HEK293 (cell line): Measurements from ENCODE around the gene TUG1.

Experiments
- ZFHX2 ChIP-seq: fragments of 450-650 bp; formaldehyde crosslinking; conservative IDR thresholded peaks from 2 replicates; pipeline ENCODE4 v1.5.1; 2016; ENCODE audit warnings: missing biosample characterization, missing genetic modification characterization
- ZNF155 ChIP-seq: fragments of 450-650 bp; formaldehyde crosslinking; IDR thresholded peaks from 2 replicates; pipeline ENCODE4 v1.5.1; 2016; ENCODE audit warnings: missing biosample characterization, missing genetic modification characterization
- ZNF274 ChIP-seq, 2 experiments: fragments of 200-500 bp in 1 of 2; fragments of 450-650 bp in 1 of 2; sonication (Bioruptor generic) in 1 of 2; formaldehyde crosslinking in 1 of 2; IDR thresholded peaks; 2 replicates each; pipeline versions ENCODE4 v1.5.1 to v1.6.1; 2014 to 2016; ENCODE audit warnings: borderline replicate concordance in 1 of 2, inconsistent platforms in 1 of 2, low read length in 1 of 2, missing biosample characterization in 1 of 2, missing genetic modification characterization in 1 of 2
- ZNF416 ChIP-seq: fragments of 450-650 bp; formaldehyde crosslinking; IDR thresholded peaks from 2 replicates; pipeline ENCODE4 v1.5.1; 2016; ENCODE audit warnings: missing biosample characterization, missing genetic modification characterization
- ZNF473 ChIP-seq: fragments of 450-650 bp; formaldehyde crosslinking; IDR thresholded peaks from 2 replicates; pipeline ENCODE4 v1.5.1; 2017; ENCODE audit warnings: missing biosample characterization, missing genetic modification characterization
- ZNF561 ChIP-seq: fragments of 450-650 bp; IDR thresholded peaks from 2 replicates; pipeline ENCODE4 v1.5.1; 2018; ENCODE audit warnings: missing biosample characterization, missing genetic modification characterization, borderline replicate concordance
- ZNF571 ChIP-seq: fragments of 450-650 bp; formaldehyde crosslinking; IDR thresholded peaks from 2 replicates; pipeline ENCODE4 v1.5.0; 2017; ENCODE audit warnings: missing biosample characterization, missing genetic modification characterization
- TF ChIP-seq, protein P1 (sequence below): fragments of 450-650 bp; formaldehyde crosslinking; IDR thresholded peaks from 2 replicates; pipeline ENCODE4 v1.5.1; 2016; ENCODE audit warnings: missing biosample characterization, missing genetic modification characterization
- TF ChIP-seq, protein P2 (sequence below): fragments of 450-650 bp; formaldehyde crosslinking; IDR thresholded peaks from 2 replicates; pipeline ENCODE4 v1.5.1; 2016; ENCODE audit warnings: missing biosample characterization, missing genetic modification characterization

DNA sequence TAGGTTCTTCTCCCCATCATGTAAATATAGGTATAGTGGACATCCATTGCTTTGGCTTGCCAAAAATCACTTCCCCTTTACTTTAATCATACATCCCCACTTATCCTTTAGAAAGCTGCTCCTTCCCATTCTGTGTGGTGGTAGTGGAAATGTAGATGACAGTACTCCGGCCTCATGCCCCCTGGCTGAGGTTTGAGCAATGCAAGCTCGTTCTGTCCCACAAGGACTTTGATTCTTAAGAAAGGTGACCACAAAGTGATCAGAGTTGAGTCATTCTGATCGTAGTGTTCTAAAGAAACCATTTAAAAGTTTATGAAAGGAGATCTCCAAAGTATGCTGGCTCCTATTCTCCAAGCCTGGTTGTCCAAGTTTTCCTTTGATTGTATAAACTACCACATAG, 10.9 kb downstream of the TUG1 start:
- TF ChIP-seq ZFHX2 (tag by site-specific recombination) (no peak), ZNF561 (tag by site-specific recombination) (no peak), ZNF274 (IDR thresholded peaks at IDR 0.05; ENCODE audit: low read length) (no peak), ZNF274 (tag by site-specific recombination; IDR thresholded peaks at IDR 0.05; ENCODE audit: borderline replicate concordance) (no peak), ZNF473 (tag by site-specific recombination) (no peak), ZNF155 (tag by site-specific recombination) (no peak), ZNF571 (no peak), ZNF416 (tag by site-specific recombination) (no peak)
- TF ChIP-seq, protein P1, sequence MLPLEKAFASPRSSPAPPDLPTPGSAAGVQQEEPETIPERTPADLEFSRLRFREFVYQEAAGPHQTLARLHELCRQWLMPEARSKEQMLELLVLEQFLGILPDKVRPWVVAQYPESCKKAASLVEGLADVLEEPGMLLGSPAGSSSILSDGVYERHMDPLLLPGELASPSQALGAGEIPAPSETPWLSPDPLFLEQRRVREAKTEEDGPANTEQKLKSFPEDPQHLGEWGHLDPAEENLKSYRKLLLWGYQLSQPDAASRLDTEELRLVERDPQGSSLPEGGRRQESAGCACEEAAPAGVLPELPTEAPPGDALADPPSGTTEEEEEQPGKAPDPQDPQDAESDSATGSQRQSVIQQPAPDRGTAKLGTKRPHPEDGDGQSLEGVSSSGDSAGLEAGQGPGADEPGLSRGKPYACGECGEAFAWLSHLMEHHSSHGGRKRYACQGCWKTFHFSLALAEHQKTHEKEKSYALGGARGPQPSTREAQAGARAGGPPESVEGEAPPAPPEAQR: no peak
- TF ChIP-seq, protein P2, sequence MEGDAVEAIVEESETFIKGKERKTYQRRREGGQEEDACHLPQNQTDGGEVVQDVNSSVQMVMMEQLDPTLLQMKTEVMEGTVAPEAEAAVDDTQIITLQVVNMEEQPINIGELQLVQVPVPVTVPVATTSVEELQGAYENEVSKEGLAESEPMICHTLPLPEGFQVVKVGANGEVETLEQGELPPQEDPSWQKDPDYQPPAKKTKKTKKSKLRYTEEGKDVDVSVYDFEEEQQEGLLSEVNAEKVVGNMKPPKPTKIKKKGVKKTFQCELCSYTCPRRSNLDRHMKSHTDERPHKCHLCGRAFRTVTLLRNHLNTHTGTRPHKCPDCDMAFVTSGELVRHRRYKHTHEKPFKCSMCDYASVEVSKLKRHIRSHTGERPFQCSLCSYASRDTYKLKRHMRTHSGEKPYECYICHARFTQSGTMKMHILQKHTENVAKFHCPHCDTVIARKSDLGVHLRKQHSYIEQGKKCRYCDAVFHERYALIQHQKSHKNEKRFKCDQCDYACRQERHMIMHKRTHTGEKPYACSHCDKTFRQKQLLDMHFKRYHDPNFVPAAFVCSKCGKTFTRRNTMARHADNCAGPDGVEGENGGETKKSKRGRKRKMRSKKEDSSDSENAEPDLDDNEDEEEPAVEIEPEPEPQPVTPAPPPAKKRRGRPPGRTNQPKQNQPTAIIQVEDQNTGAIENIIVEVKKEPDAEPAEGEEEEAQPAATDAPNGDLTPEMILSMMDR (tag by site-specific recombination): no peak
